Superior temporal gyrus (tissue), 1 donor: ENCODE data around the gene PTPRM.

Experiments
- DNase-seq: peaks from one replicate; pipeline ENCODE4 v3.0.0-alpha.2; 2016; ENCODE audit errors: extremely low spot score

The PTPRM gene

DNA sequence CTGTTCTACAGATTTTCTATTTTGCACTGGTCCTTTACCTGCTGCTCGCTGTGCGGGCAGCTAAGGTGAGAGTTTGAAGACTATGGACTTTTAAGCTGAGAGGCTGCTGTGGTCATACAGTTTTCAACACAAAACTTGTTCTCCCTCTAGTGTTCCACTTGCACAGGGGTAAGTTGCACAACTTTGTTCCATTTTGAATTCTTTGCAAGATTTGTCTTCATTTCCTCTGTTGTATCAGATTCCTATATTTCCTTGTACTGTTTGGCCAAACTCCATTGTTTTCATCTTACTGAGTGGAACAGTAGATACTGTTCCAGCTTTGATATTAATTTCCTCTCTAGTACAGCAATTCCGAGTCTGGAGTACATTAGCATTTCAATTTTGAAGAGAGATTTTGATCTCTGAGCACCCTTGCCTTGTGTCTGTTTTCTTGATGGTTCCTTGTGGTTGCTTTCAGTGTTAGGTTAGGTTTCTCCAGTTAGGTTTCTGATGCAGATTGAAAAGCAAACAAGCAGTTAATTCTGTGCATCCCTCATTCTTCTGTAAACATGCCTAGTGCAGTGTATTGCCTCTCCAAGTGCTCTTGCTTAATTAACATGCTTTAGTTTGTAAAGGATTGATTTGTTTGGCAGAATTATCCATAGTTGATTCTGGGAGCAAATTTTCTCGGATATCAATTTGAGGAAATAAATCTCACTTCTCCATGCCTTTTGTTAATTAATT is 188.8 kb downstream of the PTPRM start:
- no peak for DNase-seq

DNA sequence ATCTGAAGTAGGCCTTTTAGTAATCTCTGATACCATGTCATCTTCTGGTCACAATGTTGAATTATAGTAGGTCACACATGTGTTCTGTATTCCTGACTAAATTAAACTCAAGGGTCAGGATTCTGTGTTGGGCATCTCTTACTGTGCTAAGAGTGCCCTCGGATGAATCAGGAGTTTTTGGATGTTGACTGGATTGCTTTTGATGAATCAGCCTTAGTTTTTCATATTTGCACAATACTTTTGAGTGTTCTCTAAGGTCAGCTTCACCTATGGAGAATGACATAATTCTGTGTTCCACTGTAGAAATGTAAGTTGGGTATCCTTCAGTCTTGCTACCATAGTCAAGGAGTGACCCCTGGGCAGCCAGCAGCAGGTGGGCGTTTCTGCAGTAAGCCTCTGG is 190.1 kb downstream of the PTPRM start:
- no peak for DNase-seq

DNA sequence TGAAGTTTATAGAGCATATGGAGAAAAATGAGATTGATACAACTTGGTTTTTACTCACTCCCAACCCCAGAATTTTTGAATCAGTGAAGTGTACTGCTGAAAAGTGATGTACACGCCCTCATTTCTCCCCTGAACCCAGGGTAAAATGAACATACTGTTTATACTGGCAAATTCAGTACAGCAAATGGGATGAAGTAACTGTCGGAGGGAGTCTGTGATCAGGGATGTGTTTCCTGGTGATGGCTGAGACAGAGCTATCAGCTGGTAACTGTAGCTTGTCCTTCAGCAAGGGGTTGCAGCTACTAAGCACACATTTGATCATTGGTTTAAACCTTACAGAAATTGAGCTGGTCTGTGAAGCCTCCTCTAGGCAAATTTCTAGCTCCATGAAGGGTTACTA is 191.6 kb downstream of the PTPRM start:
- no peak for DNase-seq

DNA sequence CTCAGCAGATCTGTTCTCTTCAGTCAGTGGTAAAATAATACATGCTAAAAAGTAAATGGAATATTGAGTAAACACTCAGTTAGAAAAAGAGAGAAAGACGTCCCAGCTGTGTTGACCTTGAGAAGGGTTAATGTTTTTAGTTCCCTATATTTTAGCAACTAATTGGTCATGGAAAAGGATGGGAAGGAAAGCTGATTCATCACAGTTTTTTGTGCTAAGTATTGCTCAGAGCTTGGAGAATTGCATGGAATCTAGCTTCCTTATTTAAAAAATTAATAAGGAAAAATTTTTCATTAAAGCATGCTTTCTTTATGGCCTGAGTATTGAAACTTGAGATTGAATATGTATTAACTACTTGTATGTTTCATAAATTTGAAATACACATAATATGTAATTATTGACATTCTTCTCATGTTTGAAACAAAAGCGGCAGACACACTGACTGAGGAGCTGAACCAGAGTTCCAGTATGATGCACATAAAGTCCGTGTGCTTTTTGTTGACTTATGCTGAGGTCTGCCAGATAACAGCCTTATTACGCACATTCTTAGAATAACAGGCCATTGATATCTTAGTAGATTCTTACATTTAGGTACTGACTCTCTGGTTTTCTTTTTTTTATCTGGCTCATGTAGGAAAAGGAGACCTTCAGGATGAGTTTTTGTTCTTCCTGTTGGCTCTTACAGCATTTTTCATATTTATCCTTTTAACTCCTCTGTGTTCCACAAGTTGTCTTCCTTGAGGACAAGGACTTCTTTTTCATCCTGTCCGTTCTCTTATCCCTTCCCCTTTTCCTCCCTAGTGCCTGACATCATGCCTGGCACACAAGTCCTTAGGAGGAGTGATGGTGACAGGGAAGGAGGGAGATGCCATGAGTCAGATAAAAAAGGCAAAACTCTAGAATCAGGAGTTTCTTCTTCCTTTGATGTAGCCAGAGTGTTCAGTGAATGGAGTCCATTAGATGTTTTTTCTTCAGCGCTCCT is 194.1 kb downstream of the PTPRM start:
- no peak for DNase-seq

DNA sequence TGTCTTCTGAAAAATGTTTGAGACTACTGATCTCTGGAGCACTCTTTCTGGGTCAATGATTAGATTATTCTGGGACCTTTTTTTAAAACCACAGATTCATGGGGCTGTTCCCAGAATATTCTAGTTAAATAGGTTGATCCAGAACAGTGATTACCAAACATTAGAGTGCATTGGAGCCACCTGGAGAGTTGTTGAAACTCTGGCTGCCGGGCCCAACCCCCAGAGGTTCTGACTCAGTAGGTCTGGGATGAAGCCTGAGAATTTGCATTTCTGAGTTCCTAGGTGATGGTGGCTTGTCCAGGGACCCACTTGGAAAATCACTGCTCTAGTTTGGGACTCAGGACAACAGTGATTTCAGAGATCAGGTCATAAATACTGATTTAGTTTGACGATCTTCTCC is 197.3 kb downstream of the PTPRM start:
- DNase-seq, result no peak

DNA sequence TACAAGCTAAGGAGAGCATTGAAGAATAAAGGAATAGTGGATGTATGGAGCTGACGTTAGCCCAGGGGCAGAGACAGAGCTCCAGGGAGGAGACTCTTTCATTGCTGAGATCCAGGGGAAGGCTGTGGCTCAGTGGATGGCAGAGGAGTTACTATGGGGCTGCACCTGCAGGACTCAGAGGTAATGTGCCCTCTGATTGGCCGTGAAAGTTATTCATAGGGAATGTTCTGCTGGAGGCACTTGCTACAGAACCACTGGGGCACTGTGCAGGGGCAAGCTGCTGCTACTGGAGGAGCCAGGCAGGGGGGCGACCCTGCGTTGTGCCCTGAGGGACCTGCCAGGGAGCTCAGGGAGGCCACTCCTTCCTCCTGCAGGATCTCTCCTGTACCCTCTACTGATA is 199.2 kb downstream of the PTPRM start:
- no peak for DNase-seq

DNA sequence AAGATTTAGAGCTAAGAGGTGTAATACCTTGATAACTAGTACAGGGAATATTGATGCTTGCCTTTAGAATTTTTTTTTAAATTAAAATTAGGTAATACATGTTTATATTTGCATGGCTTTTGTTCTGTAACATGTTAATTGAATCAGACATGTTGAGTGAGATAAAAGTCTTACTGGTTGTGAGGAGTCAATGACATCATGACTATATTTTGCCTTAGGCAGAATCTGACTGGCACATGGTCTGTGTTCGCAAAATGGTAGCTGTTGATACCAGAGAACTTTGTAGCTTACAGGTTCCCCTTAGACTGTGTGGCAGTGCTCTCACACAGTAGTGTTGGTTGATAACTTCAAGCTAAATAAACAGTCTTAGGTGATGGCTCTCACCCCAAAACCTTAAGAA is 199.7 kb downstream of the PTPRM start:
- DNase-seq, result no peak

DNA sequence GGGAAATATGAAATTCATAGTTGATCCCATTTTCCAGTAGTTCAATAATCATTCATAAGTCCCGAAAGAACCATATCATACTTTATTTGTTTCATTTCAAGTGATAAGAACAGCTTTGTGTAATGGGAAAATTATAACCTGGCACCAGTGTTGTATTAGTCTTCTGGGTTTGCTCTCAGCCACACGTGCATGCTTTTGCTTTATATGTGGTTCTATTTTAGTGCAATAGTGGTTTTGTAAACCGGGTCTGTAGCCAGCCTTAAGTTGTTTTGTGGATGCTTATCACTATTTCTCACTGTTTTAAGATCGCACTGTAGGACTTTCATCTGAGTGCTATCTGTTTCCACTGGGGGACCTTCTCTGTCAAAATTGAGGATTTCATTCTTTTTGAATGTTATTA is 203.8 kb downstream of the PTPRM start:
- no peak for DNase-seq

DNA sequence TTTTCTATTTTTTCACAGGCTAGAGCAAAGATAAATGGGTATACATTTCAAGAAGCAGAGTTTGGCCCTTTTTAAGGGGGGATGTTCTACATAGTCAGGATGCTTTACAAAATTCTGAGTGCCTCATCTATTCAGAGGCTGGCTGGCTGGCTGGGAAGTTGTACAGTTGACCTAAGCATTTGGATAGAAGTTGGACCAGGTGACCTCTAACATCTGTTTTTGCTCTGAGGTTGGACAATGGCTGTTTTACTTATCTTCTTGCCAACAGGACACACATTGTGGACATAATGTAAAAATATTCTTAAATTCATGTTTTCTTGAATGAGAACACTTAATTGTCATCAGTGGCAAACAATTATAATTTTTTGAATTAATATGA is 205.4 kb downstream of the PTPRM start:
- no peak for DNase-seq

DNA sequence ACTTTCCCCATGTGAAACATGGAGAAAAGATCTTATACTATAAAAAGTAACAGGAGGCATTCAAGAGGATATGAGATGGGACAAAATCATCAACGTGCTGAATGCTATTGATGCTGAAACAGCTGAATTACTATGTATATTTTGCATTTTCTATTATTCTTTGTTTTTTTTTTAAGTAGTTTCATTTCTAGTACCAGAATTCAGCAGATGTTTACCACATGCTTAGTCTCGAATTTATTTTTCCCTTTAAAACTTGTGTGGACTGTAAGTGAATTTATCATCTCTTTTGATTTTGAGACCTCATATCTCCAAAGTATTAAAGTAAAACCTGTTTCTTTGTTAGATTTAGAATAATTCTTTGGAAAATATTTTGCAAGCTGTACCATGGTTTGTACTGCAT is 205.8 kb downstream of the PTPRM start:
- DNase-seq, result no peak

DNA sequence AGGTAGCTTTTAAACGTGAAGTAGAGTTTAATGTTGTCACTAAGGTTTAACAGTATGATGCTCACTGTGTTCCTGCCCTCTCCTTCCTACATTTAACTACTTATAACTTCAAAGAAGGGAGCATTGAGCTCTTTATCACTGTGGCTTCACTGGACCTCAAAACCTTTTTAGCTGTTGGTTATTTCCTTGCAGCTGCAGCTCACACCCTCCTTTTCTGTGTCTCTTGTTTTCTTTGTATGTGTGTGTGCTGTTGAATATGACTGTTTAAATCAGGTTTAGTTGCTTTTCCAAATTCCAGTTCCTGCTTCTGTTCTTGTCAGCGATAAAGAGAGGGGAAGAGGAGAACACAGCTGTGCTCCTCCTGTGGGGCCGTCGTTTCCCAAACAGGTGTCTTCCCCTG is 208.0 kb downstream of the PTPRM start:
- DNase-seq, result no peak

DNA sequence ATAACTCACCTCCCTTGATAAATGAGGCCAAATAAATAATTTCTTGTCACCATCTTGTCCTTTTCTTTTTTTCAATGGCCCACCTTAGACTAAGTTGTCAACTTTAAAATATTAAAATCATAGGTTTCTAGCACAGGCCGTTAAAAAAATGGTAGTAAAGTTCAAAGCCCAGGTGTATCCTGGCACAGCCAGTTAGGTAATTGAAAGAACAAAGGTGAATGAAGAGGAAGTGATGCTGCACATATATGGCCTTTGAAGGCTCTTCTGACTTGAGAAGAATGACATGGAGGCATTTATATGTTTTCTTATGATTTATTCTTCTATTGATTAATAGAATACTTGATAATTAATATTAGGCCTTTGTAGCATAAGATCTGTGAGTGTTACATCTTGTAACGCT is 208.7 kb downstream of the PTPRM start:
- no peak for DNase-seq

DNA sequence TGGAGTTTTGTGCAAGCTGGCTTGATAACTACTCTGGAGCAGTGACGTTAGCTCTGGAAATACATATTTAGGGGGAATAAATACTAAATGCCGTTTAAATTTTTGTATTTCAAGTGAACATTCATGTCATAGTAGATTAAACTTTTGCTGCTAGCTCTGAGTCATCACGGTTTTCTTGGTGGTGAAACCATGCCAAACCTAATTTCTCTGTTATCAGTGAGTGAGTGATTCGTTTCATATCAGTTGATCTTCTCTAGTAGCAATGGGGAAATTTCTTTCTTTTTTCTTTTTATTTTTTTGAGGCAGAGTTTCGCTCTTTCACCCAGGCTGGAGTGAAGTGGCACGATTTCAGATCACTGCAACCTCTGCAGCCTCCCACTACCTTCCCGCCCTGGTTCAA is 211.1 kb downstream of the PTPRM start:
- DNase-seq, result no peak

DNA sequence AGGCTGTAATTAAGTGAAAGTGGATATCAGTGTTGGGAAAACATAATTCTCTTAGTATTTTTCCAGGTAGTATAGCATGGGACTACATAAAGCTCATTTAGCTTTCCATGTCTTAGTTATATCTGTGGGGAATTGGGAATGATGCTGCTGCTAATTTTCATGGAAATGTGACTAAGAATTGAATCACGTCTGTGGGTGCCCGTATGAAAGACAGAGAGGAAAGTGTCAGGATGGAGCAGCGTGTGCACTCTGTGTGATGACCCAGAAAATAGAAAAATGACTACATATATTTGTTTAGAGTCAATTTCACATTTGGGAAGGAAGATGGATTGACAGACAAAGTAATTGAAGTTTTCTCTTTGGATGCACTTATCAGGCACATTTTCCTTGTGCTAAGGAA is 212.1 kb downstream of the PTPRM start:
- no peak for DNase-seq

DNA sequence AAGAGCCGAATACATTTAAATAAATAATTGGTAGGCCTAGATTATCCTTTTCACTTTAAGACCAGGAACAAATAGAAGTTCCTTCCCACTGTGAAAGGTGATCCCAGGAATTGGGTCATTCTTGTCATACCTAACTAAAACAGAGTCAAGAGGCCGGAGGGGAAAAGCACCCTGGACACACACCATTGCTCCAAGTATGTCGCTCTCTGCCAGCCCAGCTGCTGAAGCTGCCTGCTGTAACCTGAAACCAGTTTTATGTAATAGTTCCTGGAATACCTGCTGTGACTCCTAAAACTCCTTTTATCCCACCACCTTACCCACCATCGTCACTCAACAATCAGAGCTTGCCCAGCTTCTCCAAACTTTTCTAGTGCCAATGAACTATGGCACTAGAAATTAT is 217.1 kb downstream of the PTPRM start:
- DNase-seq, result no peak

DNA sequence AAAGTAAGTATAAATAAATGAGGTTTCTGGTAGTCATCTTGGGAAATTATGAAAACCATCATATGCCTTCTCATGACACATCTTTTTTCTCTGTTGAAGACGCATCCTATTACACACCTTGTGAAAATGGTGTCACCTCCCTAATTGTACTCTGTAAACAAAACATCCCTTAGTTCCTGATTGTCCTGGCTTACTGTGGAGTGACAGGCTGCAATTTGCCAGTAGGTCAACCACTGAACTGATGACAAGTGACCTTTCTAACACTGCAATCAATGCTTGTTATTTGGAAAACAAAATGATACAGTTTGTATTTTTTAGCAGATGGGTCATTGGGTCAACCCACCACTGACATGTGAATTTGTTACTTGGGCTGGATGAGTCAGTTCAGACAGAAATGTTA is 219.5 kb downstream of the PTPRM start:
- DNase-seq, result no peak

DNA sequence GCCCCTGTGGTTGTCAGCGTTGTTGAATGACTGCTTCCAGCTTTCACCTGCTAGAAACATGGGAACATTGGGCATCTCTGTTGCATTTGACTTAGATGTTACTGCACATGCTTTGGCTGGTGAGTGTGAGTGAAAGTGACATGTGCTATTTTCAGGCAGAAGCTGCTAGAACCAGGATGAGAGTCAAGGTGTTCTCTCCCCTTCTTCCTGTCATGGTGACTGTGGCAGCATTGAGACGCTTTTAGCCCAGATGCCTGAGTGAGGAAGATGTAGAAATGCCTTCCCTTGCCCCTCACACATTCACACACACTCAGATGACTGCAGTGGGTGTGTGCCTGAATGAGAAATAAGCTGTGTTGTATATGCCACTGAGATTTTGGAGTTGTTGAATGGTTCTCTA is 220.2 kb downstream of the PTPRM start:
- DNase-seq, result no peak

DNA sequence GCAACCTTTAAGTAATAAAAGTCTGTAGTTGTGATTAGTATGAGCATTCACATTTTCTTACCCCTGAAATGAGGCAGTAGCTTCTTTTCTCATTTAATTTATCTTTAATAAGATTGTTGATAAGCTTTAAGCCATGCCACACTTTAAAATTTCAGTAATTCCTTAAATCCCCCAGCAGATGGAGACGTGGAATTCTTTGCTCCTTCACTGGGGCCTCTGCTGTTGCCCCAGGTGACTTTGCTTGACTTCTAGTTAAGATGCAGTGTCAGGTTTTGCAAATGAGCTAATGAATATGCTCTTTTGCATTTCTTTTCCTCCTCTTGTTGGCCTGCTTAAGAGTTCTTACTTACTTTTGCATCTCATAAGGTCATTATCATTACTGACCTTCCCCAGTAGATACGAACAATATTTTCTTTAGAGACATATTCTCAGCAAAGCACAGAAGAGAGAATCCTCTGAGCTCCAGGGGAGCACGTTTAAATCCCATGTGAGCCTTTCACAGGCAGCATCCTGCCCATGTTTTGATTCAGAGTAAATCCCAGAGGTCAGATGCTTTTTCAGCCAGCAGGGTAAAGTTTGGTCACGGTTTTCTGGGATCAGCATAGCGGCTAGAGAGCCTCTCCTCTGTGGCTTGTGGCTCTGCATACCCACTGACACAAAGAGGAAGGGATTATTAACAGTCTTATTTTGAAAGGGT is 222.9 kb downstream of the PTPRM start:
- peak; percentile 53 for DNase-seq

DNA sequence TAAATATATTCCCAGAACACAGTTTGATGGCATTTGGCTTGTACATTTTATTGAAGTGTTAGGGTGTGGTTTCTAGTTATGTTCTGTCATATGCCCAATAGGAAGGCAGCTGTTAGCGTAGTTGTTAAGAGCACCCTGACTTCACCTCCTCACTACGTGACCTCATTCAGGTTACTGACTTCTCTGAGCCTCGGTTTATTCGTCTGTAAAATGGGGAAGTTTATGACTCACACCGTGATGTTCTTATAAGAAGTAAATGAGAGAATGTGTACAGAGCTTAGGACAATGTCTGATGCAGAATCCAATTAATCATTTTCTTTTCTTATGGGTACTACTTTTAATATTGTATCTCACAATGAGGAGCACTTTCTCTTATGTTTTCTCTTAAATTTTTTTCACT is 226.0 kb downstream of the PTPRM start:
- no peak for DNase-seq

DNA sequence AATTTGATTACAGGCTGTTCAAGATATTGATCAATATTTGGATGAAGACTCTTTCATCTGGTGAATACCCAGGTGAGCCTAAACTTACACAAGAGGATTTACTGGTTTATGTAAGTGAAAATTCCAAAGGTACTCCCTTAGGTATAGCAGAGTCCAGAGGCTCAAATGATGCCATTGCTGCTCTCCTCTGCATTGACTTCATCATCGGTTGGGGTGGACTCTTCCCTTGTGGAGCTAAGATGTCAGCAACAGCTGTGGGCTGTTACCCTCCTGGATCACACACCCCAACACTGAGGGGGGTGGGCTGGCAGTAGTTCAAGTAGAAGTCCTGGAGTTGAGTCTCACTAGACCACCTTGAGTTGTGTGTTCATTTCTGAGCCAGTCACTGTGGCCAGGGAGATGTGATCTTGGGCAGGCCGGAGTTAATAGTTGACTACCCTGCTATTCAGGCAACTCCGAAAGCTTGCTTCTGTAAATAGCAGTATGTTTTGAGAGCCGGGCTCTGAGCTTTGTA is 236.9 kb downstream of the PTPRM start:
- no peak for DNase-seq

DNA sequence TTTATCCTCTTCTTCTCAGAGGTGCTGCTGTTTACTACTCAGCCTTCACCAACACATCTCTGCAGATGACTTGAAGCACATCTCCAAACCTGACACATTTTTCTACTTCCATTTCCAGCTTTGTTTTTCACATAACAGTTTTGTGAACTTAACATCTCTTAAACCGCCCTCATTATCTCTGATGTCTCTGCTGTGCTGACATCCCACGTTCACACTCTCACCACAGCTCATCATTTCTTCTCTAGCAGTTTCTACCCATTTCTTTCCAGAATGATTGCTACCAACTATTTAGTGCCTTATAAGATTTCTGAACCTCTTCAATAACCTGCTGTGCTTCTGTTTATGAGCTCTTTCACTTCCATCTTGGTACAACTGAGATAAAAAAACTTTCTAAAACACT is 238.0 kb downstream of the PTPRM start:
- DNase-seq, result no peak

DNA sequence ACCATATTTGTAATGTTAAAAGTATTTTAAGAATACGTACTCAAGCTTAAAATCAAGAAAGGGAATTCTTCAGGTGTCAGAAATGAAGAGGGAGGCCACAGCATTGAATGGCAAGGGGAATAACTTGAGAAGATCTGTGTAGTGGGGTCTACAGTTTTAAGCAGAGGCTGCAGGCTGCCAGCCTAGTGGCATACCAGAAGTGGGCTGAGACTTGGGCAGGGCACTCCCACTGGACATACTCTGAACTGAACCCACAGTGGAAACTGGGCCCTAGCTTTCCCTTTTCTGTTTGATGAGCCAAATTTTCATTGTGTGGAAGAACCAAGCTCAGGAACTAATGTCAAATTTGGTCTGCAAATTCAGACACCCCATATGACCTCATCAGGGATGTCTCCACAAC is 238.8 kb downstream of the PTPRM start:
- no peak for DNase-seq
